ENCODE results near the gene MLPH. TPM values are rescaled to one million over a fixed set of nuclear protein-coding genes. Genes with fewer than 3 reads are reported as not detected.

MLPH gene
- total RNA-seq, 1 experiment from 2014 or later, result 6.1 TPM

GRCh38 chr2:237480988-237481525, 6.0 kb upstream of the MLPH start:
- Histone ChIP-seq H3K27me3 (ENCODE audit: control insufficient read depth, insufficient read depth, low read length) (peaks cover 30% of the 10 kb centered on the region), H3K4me3 (ENCODE audit: insufficient read depth, low read depth, low read length) (no peak overlapping the region), H3K36me3 (replicated peaks; ENCODE audit: control insufficient read depth, insufficient read depth, low read length) (no peaks in the 10 kb centered on the region)
- DNase-seq, result no peak

- no peak for DNase-seq
- no peaks in the 10 kb centered on the region for H3K36me3 ChIP-seq (replicated peaks; ENCODE audit: control insufficient read depth, insufficient read depth, low read length)
- peaks cover 37% of the 10 kb centered on the region for H3K27me3 ChIP-seq (ENCODE audit: control insufficient read depth, insufficient read depth, low read length)
- H3K4me3 ChIP-seq (ENCODE audit: insufficient read depth, low read depth, low read length), result no peak overlapping the region
Observed at GRCh38 chr2:237482485-237482884, 4.6 kb upstream of the MLPH start.

- DNase-seq, result no peak
- H3K36me3 ChIP-seq (replicated peaks; ENCODE audit: control insufficient read depth, insufficient read depth, low read length), result no peaks in the 10 kb centered on the region
- H3K4me3 ChIP-seq (ENCODE audit: insufficient read depth, low read depth, low read length), result no peak overlapping the region
- peaks cover 44% of the 10 kb centered on the region for H3K27me3 ChIP-seq (ENCODE audit: control insufficient read depth, insufficient read depth, low read length)
Observed at GRCh38 chr2:237483018-237483731, 3.9 kb upstream of the MLPH start.

- H3K27me3 ChIP-seq (ENCODE audit: control insufficient read depth, insufficient read depth, low read length), result peaks cover 48% of the 10 kb centered on the region
- H3K4me3 ChIP-seq (ENCODE audit: insufficient read depth, low read depth, low read length), result no peak overlapping the region
- no peaks in the 10 kb centered on the region for H3K36me3 ChIP-seq (replicated peaks; ENCODE audit: control insufficient read depth, insufficient read depth, low read length)
- DNase-seq, result no peak
Observed at GRCh38 chr2:237485304-237485703, 1.7 kb upstream of the MLPH start.

GRCh38 chr2:237485844-237486243, 1.2 kb upstream of the MLPH start:
- DNase-seq, result peak; percentile 70
- Histone ChIP-seq H3K27me3 (ENCODE audit: control insufficient read depth, insufficient read depth, low read length) (peaks cover 48% of the 10 kb centered on the region), H3K4me3 (ENCODE audit: insufficient read depth, low read depth, low read length) (no peak overlapping the region), H3K36me3 (replicated peaks; ENCODE audit: control insufficient read depth, insufficient read depth, low read length) (no peaks in the 10 kb centered on the region)

GRCh38 chr2:237486334-237486818, 675 bp upstream of the MLPH start:
- peak; percentile 73 for DNase-seq
- H3K4me3 ChIP-seq (ENCODE audit: insufficient read depth, low read depth, low read length), result peak overlapping the region; percentile 57
- H3K27me3 ChIP-seq (ENCODE audit: control insufficient read depth, insufficient read depth, low read length), result peaks cover 48% of the 10 kb centered on the region
- no peaks in the 10 kb centered on the region for H3K36me3 ChIP-seq (replicated peaks; ENCODE audit: control insufficient read depth, insufficient read depth, low read length)

- H3K4me3 ChIP-seq (ENCODE audit: insufficient read depth, low read depth, low read length), result peak overlapping the region; percentile 57
- no peaks in the 10 kb centered on the region for H3K36me3 ChIP-seq (replicated peaks; ENCODE audit: control insufficient read depth, insufficient read depth, low read length)
- H3K27me3 ChIP-seq (ENCODE audit: control insufficient read depth, insufficient read depth, low read length), result peaks cover 41% of the 10 kb centered on the region
Observed at GRCh38 chr2:237487496-237487895, 445 bp downstream of the MLPH start.

GRCh38 chr2:237488295-237488694, 1.2 kb downstream of the MLPH start:
- H3K4me3 ChIP-seq (ENCODE audit: insufficient read depth, low read depth, low read length), result no peak overlapping the region
- DNase-seq, result peak; percentile 18
- peaks cover 39% of the 10 kb centered on the region for H3K27me3 ChIP-seq (ENCODE audit: control insufficient read depth, insufficient read depth, low read length)
- no peaks in the 10 kb centered on the region for H3K36me3 ChIP-seq (replicated peaks; ENCODE audit: control insufficient read depth, insufficient read depth, low read length)

More at GRCh38 chr2:237487496-237487895, 445 bp downstream of the MLPH start:
- no peak for DNase-seq

GRCh38 chr2:237488901-237489860, 2.1 kb downstream of the MLPH start:
- Histone ChIP-seq H3K27me3 (ENCODE audit: control insufficient read depth, insufficient read depth, low read length) (peaks cover 39% of the 10 kb centered on the region), H3K36me3 (replicated peaks; ENCODE audit: control insufficient read depth, insufficient read depth, low read length) (0 out of 2 replicates have a peak, but pooled peaks cover 1% of the 10 kb centered on the region), H3K4me3 (ENCODE audit: insufficient read depth, low read depth, low read length) (no peak overlapping the region)
- DNase-seq, result peak; percentile 31

GRCh38 chr2:237490009-237490711, 3.1 kb downstream of the MLPH start:
- DNase-seq, result peak; percentile 76
- H3K27me3 ChIP-seq (ENCODE audit: control insufficient read depth, insufficient read depth, low read length), result peaks cover 35% of the 10 kb centered on the region
- H3K4me3 ChIP-seq (ENCODE audit: insufficient read depth, low read depth, low read length), result no peak overlapping the region
- peaks cover 1% of the 10 kb centered on the region; the same call in 1 of the 2 replicates for H3K36me3 ChIP-seq (replicated peaks; ENCODE audit: control insufficient read depth, insufficient read depth, low read length)

- H3K36me3 ChIP-seq (replicated peaks; ENCODE audit: control insufficient read depth, insufficient read depth, low read length), result peaks cover 1% of the 10 kb centered on the region; the same call in 1 of the 2 replicates
- no peak for DNase-seq
- H3K27me3 ChIP-seq (ENCODE audit: control insufficient read depth, insufficient read depth, low read length), result peaks cover 29% of the 10 kb centered on the region
- no peak overlapping the region for H3K4me3 ChIP-seq (ENCODE audit: insufficient read depth, low read depth, low read length)
Observed at GRCh38 chr2:237490795-237491194, 3.7 kb downstream of the MLPH start.

- peaks cover 1% of the 10 kb centered on the region; the same call in 1 of the 2 replicates for H3K36me3 ChIP-seq (replicated peaks; ENCODE audit: control insufficient read depth, insufficient read depth, low read length)
- no peak for DNase-seq
- no peak overlapping the region for H3K4me3 ChIP-seq (ENCODE audit: insufficient read depth, low read depth, low read length)
- peaks cover 21% of the 10 kb centered on the region for H3K27me3 ChIP-seq (ENCODE audit: control insufficient read depth, insufficient read depth, low read length)
Observed at GRCh38 chr2:237491515-237492118, 4.6 kb downstream of the MLPH start.

- peaks cover 14% of the 10 kb centered on the region for H3K27me3 ChIP-seq (ENCODE audit: control insufficient read depth, insufficient read depth, low read length)
- DNase-seq, result no peak
- no peak overlapping the region for H3K4me3 ChIP-seq (ENCODE audit: insufficient read depth, low read depth, low read length)
- H3K36me3 ChIP-seq (replicated peaks; ENCODE audit: control insufficient read depth, insufficient read depth, low read length), result peaks cover 1% of the 10 kb centered on the region; the same call in 1 of the 2 replicates
Observed at GRCh38 chr2:237492137-237492890, 5.3 kb downstream of the MLPH start.

All from H7 (cell line).